H1 (cell line): Measurements from ENCODE around the gene PPP2R2C. TPM values are rescaled to one million over a fixed set of nuclear protein-coding genes. Genes with fewer than 3 reads are reported as not detected.

Source experiments
- FOSL1 ChIP-seq: IDR thresholded peaks from 2 replicates; pipeline ENCODE4 v1.6.1; 2011; ENCODE audit warnings: mild to moderate bottlenecking, low read depth, low read length, moderate library complexity; ENCODE audit not compliant: insufficient read depth
- GTF2F1 ChIP-seq: IDR thresholded peaks from 2 replicates; pipeline ENCODE4 v1.6.1; 2012; ENCODE audit warnings: low read depth, low read length, improper control_type of control experiment, borderline replicate concordance
- polyA plus RNA-seq, 7 experiments: library from polyadenylated mRNA; depleted of rRNA in 3 of 7; stranded (reverse) in 5 of 7; unstranded in 2 of 7; fragments of >200 nt in 5 of 7; fragments of 200-250 nt in 2 of 7; gene quantifications; 1 replicate in 5 of 7; 2 replicates in 1 of 7; 4 replicates in 1 of 7; pipeline versions ENCODE4 v1.2.1 to v1.2.3, GENCODE V29; 2011 to 2013; ENCODE audit warnings: missing spikeins in 2 of 7, mixed read lengths in 2 of 7
- total RNA-seq: library from RNA; stranded (reverse); fragmentation: NEBNext Ultra II Directional; extraction: Animal tissue kit (Norgen Biotek cat#: 25700); gene quantifications from 2 replicates; pipeline ENCODE4 v1.2.1, GENCODE V29; 2021

The PPP2R2C gene
- total and polyA plus RNA-seq, 2 of the 8 experiments (the other 6 are each of a cell fraction or from before 2014, with no cell fraction given), result 6.4 TPM

DNA sequence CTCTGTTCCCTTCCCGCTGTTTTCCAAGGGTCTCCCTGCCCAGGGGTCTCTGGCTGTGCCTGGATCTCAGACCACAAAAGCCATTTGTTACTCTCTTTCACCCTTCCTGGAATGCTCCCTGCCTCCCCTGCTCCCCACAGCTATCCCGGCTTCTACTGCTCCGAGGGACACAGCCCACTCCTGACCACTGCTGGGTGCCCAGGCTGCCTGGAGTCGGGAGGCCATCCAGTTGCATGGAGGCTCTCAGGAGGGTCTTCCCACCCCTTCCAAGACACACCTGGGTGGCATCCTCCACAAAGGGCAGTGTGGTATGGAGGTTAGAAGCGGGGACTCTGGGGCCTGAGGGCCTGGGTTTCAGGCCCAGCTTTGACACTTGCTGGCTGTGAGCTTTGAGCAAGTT lies 101.1 kb downstream of the PPP2R2C start (continued):
- TF ChIP-seq FOSL1, result no peak
- no peak for TF ChIP-seq GTF2F1
